GM12891 (cell line): ENCODE results near the gene PXMP4.
A peak's percentile ranks its signal among the peaks of the same experiment; 100 is the strongest.

ENCODE experiments used
- DNase-seq: peaks from one replicate; pipeline ENCODE4 v3.0.0; 2011; ENCODE audit warnings: low spot score; ENCODE audit not compliant: insufficient read length
- FAIRE-seq: peaks from 2 replicates; lab custom pipeline; 2011; peaks lifted over from hg19 to GRCh38; lab: Jason Lieb, UNC
- PAX5 ChIP-seq: IDR thresholded peaks from 2 replicates; pipeline ENCODE4 v1.6.1; 2011; ENCODE audit warnings: low read length, moderate library complexity, mild to moderate bottlenecking; ENCODE audit not compliant: insufficient read depth, severe bottlenecking
- POLR2A ChIP-seq: IDR thresholded peaks from 2 replicates; pipeline ENCODE4 v1.6.1; 2011; ENCODE audit warnings: low read depth, low read length, control low read depth
- POLR2AphosphoS5 ChIP-seq: IDR thresholded peaks from 2 replicates; pipeline ENCODE4 v1.6.1; 2011; ENCODE audit warnings: low read depth, low read length, control low read depth
- POU2F2 ChIP-seq: IDR thresholded peaks from 2 replicates; pipeline ENCODE4 v1.6.1; 2011; ENCODE audit warnings: low read depth, mild to moderate bottlenecking, control low read depth, low read length, moderate library complexity
- SPI1 ChIP-seq: IDR thresholded peaks from 2 replicates; pipeline ENCODE4 v1.6.1; 2011; ENCODE audit warnings: low read depth, low read length, control low read depth
- TAF1 ChIP-seq: IDR thresholded peaks from 2 replicates; pipeline ENCODE4 v1.6.1; 2011; ENCODE audit warnings: low read depth, low read length, control low read depth

The PXMP4 gene

GRCh38 chr20:33662172-33662571 lies 57.9 kb downstream of the PXMP4 start, which contains the start of gene C20orf144:
TSS of gene C20orf144 (plus strand) at chr20:33662327. CDS start at chr20:33662346, 19 bp downstream.
- DNase-seq = peak; percentile 8
- no peak for TF ChIP-seq SPI1
- no peak for TF ChIP-seq POLR2A
- no peak for TF ChIP-seq POU2F2
- TF ChIP-seq TAF1 = no peak
- no peak for TF ChIP-seq PAX5
- TF ChIP-seq POLR2AphosphoS5 = no peak
- no peak for FAIRE-seq

- DNase-seq (no peak), FAIRE-seq (no peak)
- TF ChIP-seq SPI1 (no peak), POU2F2 (no peak), TAF1 (no peak), PAX5 (no peak), POLR2AphosphoS5 (no peak), POLR2A (no peak)
Observed at GRCh38 chr20:33660685-33661058, 59.4 kb downstream of the PXMP4 start.

GRCh38 chr20:33660035-33660684 lies 60.0 kb downstream of the PXMP4 start:
- no peak for DNase-seq
- no peak for FAIRE-seq

GRCh38 chr20:33659341-33660034 lies 60.6 kb downstream of the PXMP4 start:
- TF ChIP-seq SPI1 = no peak
- no peak for TF ChIP-seq PAX5
- TF ChIP-seq POLR2AphosphoS5 = no peak
- no peak for TF ChIP-seq POU2F2
- no peak for TF ChIP-seq POLR2A
- DNase-seq (no peak), FAIRE-seq (no peak)

More at GRCh38 chr20:33660035-33660684, 60.0 kb downstream of the PXMP4 start:
- TF ChIP-seq PAX5 (no peak), POU2F2 (no peak), SPI1 (no peak), TAF1 (no peak), POLR2AphosphoS5 (no peak), POLR2A (no peak)

- DNase-seq = no peak
- no peak for FAIRE-seq
- TF ChIP-seq POU2F2 = no peak
- TF ChIP-seq TAF1 = no peak
- no peak for TF ChIP-seq PAX5
- no peak for TF ChIP-seq POLR2A
- TF ChIP-seq POLR2AphosphoS5 = no peak
- TF ChIP-seq SPI1 = no peak
Observed at GRCh38 chr20:33658929-33659328, 61.2 kb downstream of the PXMP4 start.

GRCh38 chr20:33658510-33658909 lies 61.6 kb downstream of the PXMP4 start:
- DNase-seq (peak; percentile 6), FAIRE-seq (no peak)
- TF ChIP-seq POLR2AphosphoS5 = no peak
- no peak for TF ChIP-seq POLR2A
- no peak for TF ChIP-seq PAX5

- FAIRE-seq (no peak), DNase-seq (no peak)
- TF ChIP-seq POLR2A (no peak), POU2F2 (no peak), SPI1 (no peak), TAF1 (no peak), POLR2AphosphoS5 (no peak), PAX5 (no peak)
Observed at GRCh38 chr20:33657704-33658095, 62.4 kb downstream of the PXMP4 start.

GRCh38 chr20:33656783-33657703 lies 63.1 kb downstream of the PXMP4 start:
- no peak for FAIRE-seq
- no peak for DNase-seq
- TF ChIP-seq POU2F2 (peak; percentile 48; the same call in 1 of the 2 replicates), TAF1 (no peak)

- DNase-seq (no peak), FAIRE-seq (no peak)
- TF ChIP-seq SPI1 (no peak), POLR2AphosphoS5 (no peak), POU2F2 (no peak), TAF1 (no peak), PAX5 (no peak), POLR2A (no peak)
Observed at GRCh38 chr20:33656010-33656782, 63.9 kb downstream of the PXMP4 start.

- TF ChIP-seq POLR2AphosphoS5 = no peak
- TF ChIP-seq SPI1 = no peak
- no peak for TF ChIP-seq POLR2A
- TF ChIP-seq POU2F2 = no peak
- TF ChIP-seq PAX5 = no peak
- no peak for TF ChIP-seq TAF1
- DNase-seq (no peak), FAIRE-seq (no peak)
Observed at GRCh38 chr20:33655164-33655563, 64.9 kb downstream of the PXMP4 start.
